Activated naive CD4-positive, alpha-beta T cell (primary cell): ENCODE measurements around the gene MCM7.

Experiments
- DNase-seq, 4 experiments: peaks; one replicate each; lab custom pipeline; 2025; lab: John Stamatoyannopoulos, UW

Gene MCM7

GRCh38 chr7:100122568-100122967, 21.4 kb upstream of the MCM7 start:
- no peak for DNase-seq

- DNase-seq, result no peak
Measured at GRCh38 chr7:100122067-100122466, 20.9 kb upstream of the MCM7 start.

- peak in 1 of 4 experiments; percentile 8 for DNase-seq
Measured at GRCh38 chr7:100120733-100121036, 19.5 kb upstream of the MCM7 start.

GRCh38 chr7:100119970-100120732, 19.0 kb upstream of the MCM7 start:
- peak; percentile 45 to 56 (median 50) for DNase-seq

GRCh38 chr7:100119072-100119969, 18.1 kb upstream of the MCM7 start, which contains the start of the genes CNPY4 and TAF6:
TSS of gene CNPY4 (plus strand) at chr7:100119634. CDS start at chr7:100119745, 111 bp downstream.
TSS of gene TAF6 (minus strand) at chr7:100119358. CDS start at chr7:100114209, 5,149 bp downstream.
- peak; percentile 89 to 93 (median 90) for DNase-seq

- DNase-seq, result no peak
Measured at GRCh38 chr7:100118388-100119071, 17.3 kb upstream of the MCM7 start.

GRCh38 chr7:100115026-100115425, 13.8 kb upstream of the MCM7 start:
- no peak for DNase-seq

GRCh38 chr7:100111914-100112313, 10.7 kb upstream of the MCM7 start:
- DNase-seq, result no peak

- no peak for DNase-seq
Measured at GRCh38 chr7:100111156-100111555, 10.0 kb upstream of the MCM7 start.

- no peak for DNase-seq
Measured at GRCh38 chr7:100109521-100110163, 8.4 kb upstream of the MCM7 start.

- DNase-seq, result no peak
Measured at GRCh38 chr7:100107890-100108289, 6.7 kb upstream of the MCM7 start.

- DNase-seq, result no peak
Measured at GRCh38 chr7:100107125-100107737, 6.0 kb upstream of the MCM7 start.

GRCh38 chr7:100106633-100107032, 5.4 kb upstream of the MCM7 start:
- DNase-seq, result no peak

GRCh38 chr7:100105534-100105933, 4.3 kb upstream of the MCM7 start:
- no peak for DNase-seq

GRCh38 chr7:100102950-100103840, 2.0 kb upstream of the MCM7 start:
- DNase-seq, result no peak

GRCh38 chr7:100100420-100101015, 679 bp downstream of the MCM7 start:
- DNase-seq, result peak; percentile 62 to 89 (median 86)

- DNase-seq, result no peak
Measured at GRCh38 chr7:100099452-100099851, 1.7 kb downstream of the MCM7 start.

GRCh38 chr7:100098913-100099312, 2.3 kb downstream of the MCM7 start:
- no peak for DNase-seq

- DNase-seq, result no peak
Measured at GRCh38 chr7:100095704-100096103, 5.5 kb downstream of the MCM7 start.

- DNase-seq, result no peak
Measured at GRCh38 chr7:100095289-100095688, 5.9 kb downstream of the MCM7 start.
